Measurements from ENCODE around the gene TRIM47. TPM values are rescaled to one million over a fixed set of nuclear protein-coding genes. Genes with fewer than 3 reads are reported as not detected.

Gene TRIM47
- total RNA-seq, 1 experiment from 2014 or later = 125 TPM

DNA sequence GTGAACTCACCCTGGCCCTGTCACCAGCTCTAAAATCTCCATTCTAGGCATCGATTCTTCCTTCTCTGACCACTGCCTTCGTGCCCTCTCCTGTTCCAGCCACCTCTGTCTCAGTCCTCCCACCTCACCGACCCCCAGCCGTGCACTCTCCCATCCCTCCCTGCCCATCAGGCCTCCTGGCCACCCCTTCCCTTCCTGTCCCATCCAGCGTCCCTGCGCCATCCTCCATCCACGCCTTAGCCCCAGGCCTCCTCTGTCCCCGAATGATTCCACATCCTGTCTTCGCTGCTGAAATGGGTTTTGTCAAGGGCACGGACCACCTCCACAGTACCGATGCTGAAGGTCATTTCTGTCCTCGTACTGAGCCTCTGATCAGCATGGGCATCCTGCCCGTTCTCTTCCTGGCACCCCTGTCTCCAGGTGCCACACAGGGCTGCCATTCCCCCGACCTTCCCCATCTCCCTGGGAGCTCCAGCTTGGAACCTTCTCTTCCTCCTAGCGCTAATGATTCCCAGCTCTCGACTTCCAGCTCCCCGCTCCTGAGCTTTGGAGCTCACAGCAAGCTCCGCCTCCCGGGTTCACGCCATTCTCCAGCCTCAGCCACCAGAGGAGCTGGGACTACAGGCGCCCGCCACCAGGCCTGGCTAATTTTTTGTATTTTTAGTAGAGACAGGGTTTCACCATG lies 15.8 kb upstream of the TRIM47 start:
- TF ChIP-seq POLR2AphosphoS5 (IDR thresholded peaks at IDR 0.05; ENCODE audit: low read depth, low read length) (no peak), REST (IDR thresholded peaks at IDR 0.05; ENCODE audit: insufficient read depth in 1 of 2, low read depth in 2 of 2, low read length in 1 of 2) (no peak), SIN3A (IDR thresholded peaks at IDR 0.05; ENCODE audit: borderline replicate concordance, insufficient read depth, low read depth, low read length) (no peak), TCF7L2 (IDR thresholded peaks at IDR 0.05; ENCODE audit: low read depth, low read length) (no peak)
- TF ChIP-seq, protein P1, sequence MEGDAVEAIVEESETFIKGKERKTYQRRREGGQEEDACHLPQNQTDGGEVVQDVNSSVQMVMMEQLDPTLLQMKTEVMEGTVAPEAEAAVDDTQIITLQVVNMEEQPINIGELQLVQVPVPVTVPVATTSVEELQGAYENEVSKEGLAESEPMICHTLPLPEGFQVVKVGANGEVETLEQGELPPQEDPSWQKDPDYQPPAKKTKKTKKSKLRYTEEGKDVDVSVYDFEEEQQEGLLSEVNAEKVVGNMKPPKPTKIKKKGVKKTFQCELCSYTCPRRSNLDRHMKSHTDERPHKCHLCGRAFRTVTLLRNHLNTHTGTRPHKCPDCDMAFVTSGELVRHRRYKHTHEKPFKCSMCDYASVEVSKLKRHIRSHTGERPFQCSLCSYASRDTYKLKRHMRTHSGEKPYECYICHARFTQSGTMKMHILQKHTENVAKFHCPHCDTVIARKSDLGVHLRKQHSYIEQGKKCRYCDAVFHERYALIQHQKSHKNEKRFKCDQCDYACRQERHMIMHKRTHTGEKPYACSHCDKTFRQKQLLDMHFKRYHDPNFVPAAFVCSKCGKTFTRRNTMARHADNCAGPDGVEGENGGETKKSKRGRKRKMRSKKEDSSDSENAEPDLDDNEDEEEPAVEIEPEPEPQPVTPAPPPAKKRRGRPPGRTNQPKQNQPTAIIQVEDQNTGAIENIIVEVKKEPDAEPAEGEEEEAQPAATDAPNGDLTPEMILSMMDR (IDR thresholded peaks at IDR 0.05) = no peak
- BruUV-seq (replicated peaks) = no TSS peak
- in situ Hi-C loops (cut with HindIII; ENCODE audit: low pct_unique_long_range_greater_than_20kb, low sequenced_read_pairs) = no loop called here

DNA sequence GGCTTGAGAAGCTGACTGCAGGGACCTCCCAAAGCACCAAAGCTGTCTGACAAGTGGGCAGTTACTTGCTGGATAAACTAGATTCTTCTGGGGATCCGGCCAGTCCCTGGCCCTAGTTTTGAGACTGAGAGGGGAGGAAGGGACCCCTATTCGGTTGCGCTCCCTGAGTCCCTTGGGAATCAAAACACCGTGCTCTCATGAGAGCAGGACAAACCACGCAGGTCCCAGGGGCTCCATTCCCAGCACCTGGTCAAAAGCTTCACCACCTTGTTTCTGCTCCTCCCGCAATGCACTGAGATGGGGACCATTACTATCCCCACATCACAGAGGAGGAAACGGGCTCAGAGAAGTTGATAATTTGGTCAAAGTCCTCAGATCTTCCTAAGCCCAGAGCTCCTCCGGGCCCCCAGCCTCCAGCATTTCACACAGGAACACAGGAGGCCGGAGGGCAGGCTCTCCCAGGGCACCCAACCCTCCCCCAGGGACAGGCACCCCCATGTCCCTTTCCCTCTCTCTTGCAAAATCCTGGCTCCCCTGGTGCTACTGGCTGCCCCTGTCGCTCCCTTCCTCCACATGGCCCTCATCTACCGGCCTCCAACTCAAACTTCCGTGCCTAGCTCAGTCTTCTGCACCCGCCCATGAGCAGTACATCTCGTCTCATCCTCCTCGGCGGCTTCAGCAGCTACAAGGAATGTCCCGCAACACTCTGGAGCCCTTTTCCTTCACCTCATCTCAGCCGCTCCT lies 15.1 kb upstream of the TRIM47 start:
- DNase-seq (ENCODE audit: low read depth, low spot score) (no peak), ATAC-seq (no peak)
- no TSS peak for BruUV-seq (replicated peaks)
- CTCF ChIA-PET = interaction anchor here (0.6 to 0.7 kb wide), 2 partner anchors 16 to 95 kb away, joined by 3 to 4 read pairs; no protein-coding TSS in a partner anchor
- POLR2A ChIA-PET = interaction anchor here (0.6 to 1.0 kb wide), 3 partner anchors 11 to 308 kb away, joined by 6 to 11 read pairs (median 8); no protein-coding TSS in a partner anchor
- H3K36me3 ChIP-seq (ENCODE audit: control insufficient read depth, insufficient read depth, low read length) = no peaks in the 10 kb centered on the region; the same call in 1 of the 2 replicates
- H3K4me3 ChIP-seq (ENCODE audit: low read depth in 2 of 2, low read length in 2 of 2) = no peak overlapping the region
- in situ Hi-C loops (cut with HindIII; ENCODE audit: low pct_unique_long_range_greater_than_20kb, low sequenced_read_pairs) (no loop called here), intact Hi-C loops (cut with micrococcal nuclease; ENCODE audit: unreplicated experiment) (no loop called here)
- TF ChIP-seq POLR2AphosphoS5 (IDR thresholded peaks at IDR 0.05; ENCODE audit: low read depth, low read length) = peak; percentile 38; the same call in 1 of the 2 replicates
- no peak for TF ChIP-seq SIN3A (IDR thresholded peaks at IDR 0.05; ENCODE audit: borderline replicate concordance, insufficient read depth, low read depth, low read length)
- TF ChIP-seq TCF7L2 (IDR thresholded peaks at IDR 0.05; ENCODE audit: low read depth, low read length) = no peak
- no peak for TF ChIP-seq REST (IDR thresholded peaks at IDR 0.05; ENCODE audit: insufficient read depth in 1 of 2, low read depth in 2 of 2, low read length in 1 of 2)
- TF ChIP-seq, protein P1 (IDR thresholded peaks at IDR 0.05) = no peak
- no peaks in the 10 kb centered on the region for H3K9me3 ChIP-seq (ENCODE audit: control insufficient read depth, insufficient read depth, low read depth, low read length)
- peaks cover 19% of the 10 kb centered on the region for H3K4me1 ChIP-seq (ENCODE audit: control insufficient read depth, insufficient read depth, low read length)
- no peak overlapping the region for H3K27ac ChIP-seq (ENCODE audit: low read length)
- H3K27me3 ChIP-seq (ENCODE audit: control insufficient read depth, insufficient read depth, low read length) = no peaks in the 10 kb centered on the region

More for the DNA sequence above, 15.8 kb upstream of the TRIM47 start:
- no peak for ATAC-seq
- Histone ChIP-seq H3K4me1 (ENCODE audit: control insufficient read depth, insufficient read depth, low read length) (peaks cover 19% of the 10 kb centered on the region), H3K27ac (ENCODE audit: low read length) (no peak overlapping the region), H3K36me3 (ENCODE audit: control insufficient read depth, insufficient read depth, low read length) (no peaks in the 10 kb centered on the region; the same call in 1 of the 2 replicates), H3K27me3 (ENCODE audit: control insufficient read depth, insufficient read depth, low read length) (no peaks in the 10 kb centered on the region), H3K9me3 (ENCODE audit: control insufficient read depth, insufficient read depth, low read depth, low read length) (no peaks in the 10 kb centered on the region), H3K4me3 (ENCODE audit: low read depth in 2 of 2, low read length in 2 of 2) (no peak overlapping the region)
- intact Hi-C loops (cut with micrococcal nuclease; ENCODE audit: unreplicated experiment) = no loop called here
- DNase-seq (ENCODE audit: low read depth, low spot score) = no peak
- ChIA-PET CTCF (interaction anchor here (0.6 to 0.7 kb wide), 3 partner anchors 17 to 94 kb away, joined by 3 to 7 read pairs (median 4); no protein-coding TSS in a partner anchor), POLR2A (interaction anchor here (0.6 to 1.0 kb wide), 3 partner anchors 11 to 307 kb away, joined by 6 to 11 read pairs (median 8); no protein-coding TSS in a partner anchor)
